WTC11 (cell line): ENCODE data around the gene UMODL1.

Experiments used
- IRF2 ChIP-seq: sonication (generic); formaldehyde crosslinking; IDR thresholded peaks from 2 replicates; pipeline ENCODE4 v1.8.0; 2022; ENCODE audit warnings: low read depth, missing genetic modification reagents, borderline replicate concordance
- TEAD4 ChIP-seq: sonication (generic); formaldehyde crosslinking; IDR thresholded peaks from 2 replicates; pipeline ENCODE4 v1.8.0; 2022; ENCODE audit warnings: mild to moderate bottlenecking, missing genetic modification reagents
- ZNF317 ChIP-seq: sonication (generic); formaldehyde crosslinking; IDR thresholded peaks from 2 replicates; pipeline ENCODE4 v1.8.1; 2023; ENCODE audit warnings: low read depth, mild to moderate bottlenecking, moderate library complexity, missing genetic modification reagents, borderline replicate concordance
- TF ChIP-seq, protein P1 (sequence below): fragments of 200-600 bp; IDR thresholded peaks from 2 replicates; pipeline ENCODE4 v1.8.0; 2022; ENCODE audit warnings: antibody characterized with exemption
- TF ChIP-seq, protein P2 (sequence below): sonication (generic); formaldehyde crosslinking; IDR thresholded peaks from 2 replicates; pipeline ENCODE4 v1.8.1; 2023; ENCODE audit warnings: mild to moderate bottlenecking, missing genetic modification reagents, moderate library complexity
- TF ChIP-seq, protein P3 (sequence below): sonication (generic); formaldehyde crosslinking; IDR thresholded peaks from 2 replicates; pipeline ENCODE4 v1.8.1; 2023; ENCODE audit warnings: mild to moderate bottlenecking, moderate library complexity, missing genetic modification reagents
- TF ChIP-seq, protein P4 (sequence below): sonication (generic); formaldehyde crosslinking; IDR thresholded peaks from 2 replicates; pipeline ENCODE4 v1.8.1; 2023; ENCODE audit warnings: mild to moderate bottlenecking, missing genetic modification reagents
- TF ChIP-seq, protein P5 (sequence below): sonication (generic); formaldehyde crosslinking; IDR thresholded peaks from 2 replicates; pipeline ENCODE4 v1.8.0; 2022; ENCODE audit warnings: mild to moderate bottlenecking, missing genetic modification reagents
- TF ChIP-seq, protein P6 (sequence below): sonication (generic); formaldehyde crosslinking; IDR thresholded peaks from 2 replicates; pipeline ENCODE4 v1.8.1; 2023; ENCODE audit warnings: mild to moderate bottlenecking, missing genetic modification reagents

DNA sequence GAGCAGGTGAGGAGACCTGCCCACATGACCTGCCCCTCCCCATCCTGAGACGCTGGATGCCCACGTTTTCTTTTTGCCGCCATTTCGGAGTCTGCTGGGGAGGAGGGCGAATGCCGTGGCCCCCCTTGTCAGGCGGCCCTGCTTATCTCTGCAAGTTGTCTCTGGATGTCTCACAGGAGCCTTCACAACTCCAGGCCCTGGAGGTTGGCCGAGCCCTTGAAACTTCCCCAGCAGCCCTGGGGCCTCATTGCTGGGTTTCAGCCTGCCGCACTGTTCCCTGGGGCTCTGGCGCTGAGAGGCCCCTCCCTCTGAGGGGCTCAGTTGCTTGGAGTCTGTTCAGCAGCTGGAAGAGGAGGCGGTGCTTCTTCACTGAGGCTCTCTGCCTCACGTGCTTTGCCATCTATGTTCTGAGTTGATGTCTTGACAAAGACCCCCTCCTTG lies 31.2 kb upstream of the UMODL1 start:
- TF ChIP-seq, protein P1, sequence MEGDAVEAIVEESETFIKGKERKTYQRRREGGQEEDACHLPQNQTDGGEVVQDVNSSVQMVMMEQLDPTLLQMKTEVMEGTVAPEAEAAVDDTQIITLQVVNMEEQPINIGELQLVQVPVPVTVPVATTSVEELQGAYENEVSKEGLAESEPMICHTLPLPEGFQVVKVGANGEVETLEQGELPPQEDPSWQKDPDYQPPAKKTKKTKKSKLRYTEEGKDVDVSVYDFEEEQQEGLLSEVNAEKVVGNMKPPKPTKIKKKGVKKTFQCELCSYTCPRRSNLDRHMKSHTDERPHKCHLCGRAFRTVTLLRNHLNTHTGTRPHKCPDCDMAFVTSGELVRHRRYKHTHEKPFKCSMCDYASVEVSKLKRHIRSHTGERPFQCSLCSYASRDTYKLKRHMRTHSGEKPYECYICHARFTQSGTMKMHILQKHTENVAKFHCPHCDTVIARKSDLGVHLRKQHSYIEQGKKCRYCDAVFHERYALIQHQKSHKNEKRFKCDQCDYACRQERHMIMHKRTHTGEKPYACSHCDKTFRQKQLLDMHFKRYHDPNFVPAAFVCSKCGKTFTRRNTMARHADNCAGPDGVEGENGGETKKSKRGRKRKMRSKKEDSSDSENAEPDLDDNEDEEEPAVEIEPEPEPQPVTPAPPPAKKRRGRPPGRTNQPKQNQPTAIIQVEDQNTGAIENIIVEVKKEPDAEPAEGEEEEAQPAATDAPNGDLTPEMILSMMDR, result no peak
- TF ChIP-seq, protein P2, sequence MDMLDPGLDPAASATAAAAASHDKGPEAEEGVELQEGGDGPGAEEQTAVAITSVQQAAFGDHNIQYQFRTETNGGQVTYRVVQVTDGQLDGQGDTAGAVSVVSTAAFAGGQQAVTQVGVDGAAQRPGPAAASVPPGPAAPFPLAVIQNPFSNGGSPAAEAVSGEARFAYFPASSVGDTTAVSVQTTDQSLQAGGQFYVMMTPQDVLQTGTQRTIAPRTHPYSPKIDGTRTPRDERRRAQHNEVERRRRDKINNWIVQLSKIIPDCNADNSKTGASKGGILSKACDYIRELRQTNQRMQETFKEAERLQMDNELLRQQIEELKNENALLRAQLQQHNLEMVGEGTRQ (CRISPR knock-in tag), result no peak
- TF ChIP-seq, protein P3, sequence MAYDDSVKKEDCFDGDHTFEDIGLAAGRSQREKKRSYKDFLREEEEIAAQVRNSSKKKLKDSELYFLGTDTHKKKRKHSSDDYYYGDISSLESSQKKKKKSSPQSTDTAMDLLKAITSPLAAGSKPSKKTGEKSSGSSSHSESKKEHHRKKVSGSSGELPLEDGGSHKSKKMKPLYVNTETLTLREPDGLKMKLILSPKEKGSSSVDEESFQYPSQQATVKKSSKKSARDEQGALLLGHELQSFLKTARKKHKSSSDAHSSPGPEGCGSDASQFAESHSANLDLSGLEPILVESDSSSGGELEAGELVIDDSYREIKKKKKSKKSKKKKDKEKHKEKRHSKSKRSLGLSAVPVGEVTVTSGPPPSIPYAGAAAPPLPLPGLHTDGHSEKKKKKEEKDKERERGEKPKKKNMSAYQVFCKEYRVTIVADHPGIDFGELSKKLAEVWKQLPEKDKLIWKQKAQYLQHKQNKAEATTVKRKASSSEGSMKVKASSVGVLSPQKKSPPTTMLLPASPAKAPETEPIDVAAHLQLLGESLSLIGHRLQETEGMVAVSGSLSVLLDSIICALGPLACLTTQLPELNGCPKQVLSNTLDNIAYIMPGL (CRISPR knock-in tag), result no peak
- TF ChIP-seq ZNF317 (CRISPR knock-in tag), result no peak
- TF ChIP-seq, protein P4, sequence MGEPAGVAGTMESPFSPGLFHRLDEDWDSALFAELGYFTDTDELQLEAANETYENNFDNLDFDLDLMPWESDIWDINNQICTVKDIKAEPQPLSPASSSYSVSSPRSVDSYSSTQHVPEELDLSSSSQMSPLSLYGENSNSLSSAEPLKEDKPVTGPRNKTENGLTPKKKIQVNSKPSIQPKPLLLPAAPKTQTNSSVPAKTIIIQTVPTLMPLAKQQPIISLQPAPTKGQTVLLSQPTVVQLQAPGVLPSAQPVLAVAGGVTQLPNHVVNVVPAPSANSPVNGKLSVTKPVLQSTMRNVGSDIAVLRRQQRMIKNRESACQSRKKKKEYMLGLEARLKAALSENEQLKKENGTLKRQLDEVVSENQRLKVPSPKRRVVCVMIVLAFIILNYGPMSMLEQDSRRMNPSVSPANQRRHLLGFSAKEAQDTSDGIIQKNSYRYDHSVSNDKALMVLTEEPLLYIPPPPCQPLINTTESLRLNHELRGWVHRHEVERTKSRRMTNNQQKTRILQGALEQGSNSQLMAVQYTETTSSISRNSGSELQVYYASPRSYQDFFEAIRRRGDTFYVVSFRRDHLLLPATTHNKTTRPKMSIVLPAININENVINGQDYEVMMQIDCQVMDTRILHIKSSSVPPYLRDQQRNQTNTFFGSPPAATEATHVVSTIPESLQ (CRISPR knock-in tag), result no peak
- TF ChIP-seq, protein P5, sequence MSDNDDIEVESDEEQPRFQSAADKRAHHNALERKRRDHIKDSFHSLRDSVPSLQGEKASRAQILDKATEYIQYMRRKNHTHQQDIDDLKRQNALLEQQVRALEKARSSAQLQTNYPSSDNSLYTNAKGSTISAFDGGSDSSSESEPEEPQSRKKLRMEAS (CRISPR knock-in tag), result no peak
- no peak for TF ChIP-seq IRF2 (CRISPR knock-in tag)
- TF ChIP-seq TEAD4, result no peak
- TF ChIP-seq, protein P6, sequence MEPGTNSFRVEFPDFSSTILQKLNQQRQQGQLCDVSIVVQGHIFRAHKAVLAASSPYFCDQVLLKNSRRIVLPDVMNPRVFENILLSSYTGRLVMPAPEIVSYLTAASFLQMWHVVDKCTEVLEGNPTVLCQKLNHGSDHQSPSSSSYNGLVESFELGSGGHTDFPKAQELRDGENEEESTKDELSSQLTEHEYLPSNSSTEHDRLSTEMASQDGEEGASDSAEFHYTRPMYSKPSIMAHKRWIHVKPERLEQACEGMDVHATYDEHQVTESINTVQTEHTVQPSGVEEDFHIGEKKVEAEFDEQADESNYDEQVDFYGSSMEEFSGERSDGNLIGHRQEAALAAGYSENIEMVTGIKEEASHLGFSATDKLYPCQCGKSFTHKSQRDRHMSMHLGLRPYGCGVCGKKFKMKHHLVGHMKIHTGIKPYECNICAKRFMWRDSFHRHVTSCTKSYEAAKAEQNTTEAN, result no peak
